CD14-positive monocyte (primary cell): ENCODE measurements around the gene PRAMEF15. TPM values are rescaled to one million over a fixed set of nuclear protein-coding genes. Genes with fewer than 3 reads are reported as not detected.
A peak's percentile ranks its signal among the peaks of the same experiment; 100 is the strongest.
"Not testable (repeated sequence)": the region's sequence is repeated elsewhere in the genome, so short reads cannot be mapped to it uniquely, and the experiment has no call there.

Source experiments
- DNase-seq, 3 donors: peaks; one replicate each; pipeline ENCODE4 v3.0.0-alpha.2; 2011 to 2022
- H2AFZ ChIP-seq: 2 replicates; pipeline ENCODE4 v1.6.0; 2012; ENCODE audit warnings: mild to moderate bottlenecking, low read depth, low read length, inconsistent platforms; ENCODE audit not compliant: insufficient read depth, poor library complexity, severe bottlenecking
- H3K27ac ChIP-seq, 2 donors: 1 replicate in 1 of 2; 2 replicates in 1 of 2; pipeline ENCODE4 v1.5.1; 2012 to 2013; ENCODE audit warnings: low read length in 2 of 2, control low read depth in 1 of 2, inconsistent platforms in 1 of 2, low read depth in 1 of 2, mild to moderate bottlenecking in 1 of 2
- H3K27me3 ChIP-seq, 2 donors: one replicate each; pipeline versions ENCODE4 v1.6.0 to v1.6.1; 2011 to 2013; ENCODE audit warnings: low read length in 2 of 2; ENCODE audit not compliant: control insufficient read depth in 2 of 2, insufficient read depth in 2 of 2
- H3K36me3 ChIP-seq, 2 donors: replicated peaks in 1 of 2; 1 replicate in 1 of 2; 2 replicates in 1 of 2; pipeline versions ENCODE4 v1.5.1 to v1.6.1; 2012 to 2013; ENCODE audit warnings: low read length in 2 of 2, control low read depth in 1 of 2, inconsistent platforms in 1 of 2, mild to moderate bottlenecking in 1 of 2; ENCODE audit not compliant: insufficient read depth in 2 of 2, control insufficient read depth in 1 of 2
- H3K4me1 ChIP-seq, 2 donors: 1 replicate in 1 of 2; 2 replicates in 1 of 2; pipeline versions ENCODE4 v1.5.1 to v1.6.1; 2012 to 2013; ENCODE audit warnings: low read length in 2 of 2, control low read depth in 1 of 2, inconsistent platforms in 1 of 2, mild to moderate bottlenecking in 1 of 2, moderate library complexity in 1 of 2; ENCODE audit not compliant: insufficient read depth in 2 of 2, control insufficient read depth in 1 of 2
- H3K4me2 ChIP-seq: replicated peaks from 2 replicates; pipeline ENCODE3; 2012; ENCODE audit warnings: low read length, moderate library complexity, mild to moderate bottlenecking; ENCODE audit not compliant: poor library complexity, severe bottlenecking; ENCODE audit errors: extremely low read depth
- H3K4me3 ChIP-seq, 3 experiments: fragments of 200-600 bp in 1 of 3; sonication (generic) in 1 of 3; replicated peaks in 1 of 3; 1 replicate in 2 of 3; 2 replicates in 1 of 3; pipeline ENCODE4 v1.5.1; 2011 to 2013; ENCODE audit warnings: low read length in 3 of 3, mild to moderate bottlenecking in 3 of 3, control low read depth in 2 of 3, low read depth in 2 of 3, inconsistent platforms in 1 of 3, moderate library complexity in 1 of 3
- H3K79me2 ChIP-seq: 2 replicates; pipeline ENCODE4 v1.6.0; 2012; ENCODE audit warnings: mild to moderate bottlenecking, control low read depth, inconsistent platforms, low read length, moderate library complexity; ENCODE audit not compliant: insufficient read depth
- H3K9ac ChIP-seq: 2 replicates; pipeline ENCODE4 v1.6.0; 2017; ENCODE audit warnings: low read length, mild to moderate bottlenecking; ENCODE audit not compliant: insufficient read depth, poor library complexity, severe bottlenecking
- H3K9me3 ChIP-seq, 2 donors: replicated peaks in 1 of 2; 1 replicate in 1 of 2; 2 replicates in 1 of 2; pipeline versions ENCODE4 v1.5.1 to v1.6.1; 2012 to 2013; ENCODE audit warnings: low read length in 2 of 2, control low read depth in 1 of 2; ENCODE audit not compliant: control insufficient read depth in 1 of 2, insufficient read depth in 1 of 2
- H4K20me1 ChIP-seq: 2 replicates; pipeline ENCODE4 v1.6.0; 2012; ENCODE audit warnings: mild to moderate bottlenecking, low read length, control low read depth, moderate library complexity; ENCODE audit not compliant: insufficient read depth
- H3K27ac Mint-ChIP-seq, 7 donors: one replicate each; pipeline ENCODE4 v1.8.0; 2020; ENCODE audit warnings: mild to moderate bottlenecking in 7 of 7, mixed read lengths in 7 of 7, moderate library complexity in 6 of 7, inconsistent platforms in 2 of 7
- H3K27me3 Mint-ChIP-seq, 3 donors: one replicate each; pipeline ENCODE4 v1.8.0; 2021 to 2022; ENCODE audit warnings: low read depth in 3 of 3, mild to moderate bottlenecking in 3 of 3, mixed read lengths in 3 of 3, moderate library complexity in 3 of 3, inconsistent platforms in 1 of 3
- H3K36me3 Mint-ChIP-seq, 2 donors: one replicate each; pipeline ENCODE4 v1.8.0; 2020; ENCODE audit warnings: mixed read lengths in 2 of 2, inconsistent platforms in 1 of 2, mild to moderate bottlenecking in 1 of 2
- H3K4me1 Mint-ChIP-seq: one replicate; pipeline ENCODE4 v1.8.0; 2020; ENCODE audit warnings: mild to moderate bottlenecking, mixed read lengths
- H3K4me3 Mint-ChIP-seq, 2 donors: one replicate each; pipeline ENCODE4 v1.8.0; 2020; ENCODE audit warnings: mild to moderate bottlenecking in 2 of 2, mixed read lengths in 2 of 2, moderate library complexity in 1 of 2
- H3K9me3 Mint-ChIP-seq, 7 donors: one replicate each; pipeline ENCODE4 v1.8.0; 2020 to 2022; ENCODE audit warnings: mixed read lengths in 7 of 7, mild to moderate bottlenecking in 6 of 7, moderate library complexity in 6 of 7, inconsistent platforms in 2 of 7
- WGBS: methylation state at CpG from one replicate; pipeline ENCODE4 v1.1.5; 2013; ENCODE audit warnings: missing lambda C conversion rate; ENCODE audit not compliant: insufficient coverage; 5-methylcytosine and 5-hydroxymethylcytosine counted together
- intact Hi-C, 2 donors: fragments of 100-400 bp; cut with micrococcal nuclease; formaldehyde crosslinking; loops; one replicate each; pipeline versions ENCODE4 v1.15.0 to v1.15.1; 2023
- polyA minus RNA-seq: library from RNA; depleted of rRNA, polyadenylated mRNA; stranded (reverse); fragments of >200 nt; gene quantifications from 2 replicates; pipeline ENCODE4 v1.2.3, GENCODE V29; 2012
- polyA plus RNA-seq, 3 donors: library from polyadenylated mRNA; depleted of rRNA in 1 of 3; unstranded in 2 of 3; stranded (reverse) in 1 of 3; fragments of 300-500 nt in 2 of 3; fragments of >200 nt in 1 of 3; fragmentation: Illumina TruSeq in 2 of 3; gene quantifications; 1 replicate in 2 of 3; 2 replicates in 1 of 3; pipeline ENCODE4 v1.2.3, GENCODE V29; 2012 to 2021
- total RNA-seq, 12 experiments: library from RNA in 1 of 12; stranded (reverse) in 1 of 12; fragments of 120-200 nt in 1 of 12; gene quantifications; one replicate each; pipeline ENCODE4 v1.2.4 and lab custom pipeline; 2013 to 2026; ENCODE audit warnings: mixed read lengths in 6 of 12, inconsistent platforms in 1 of 12

Gene PRAMEF15
- total RNA-seq (2013), result not detected
- polyA plus RNA-seq (not detected), polyA minus RNA-seq (not detected in 2 replicates), total RNA-seq (lab: John Stamatoyannopoulos, UW) (0 to 0.35 (median 0) reads per million in 11 experiments)

- H2AFZ ChIP-seq, DNase-seq, H3K4me2 ChIP-seq, H3K27me3 ChIP-seq, H3K27ac ChIP-seq, H3K9ac ChIP-seq, H3K27me3 Mint-ChIP-seq, H3K36me3 ChIP-seq, H3K4me1 Mint-ChIP-seq, H3K79me2 ChIP-seq, H3K9me3 Mint-ChIP-seq, H3K4me1 ChIP-seq, H3K9me3 ChIP-seq, H3K27ac Mint-ChIP-seq, H3K36me3 Mint-ChIP-seq, H3K4me3 Mint-ChIP-seq, intact Hi-C loops, H3K4me3 ChIP-seq, H4K20me1 ChIP-seq: not testable (repeated sequence)
- WGBS, result no CpG with 5 or more reads among the region's 4 CpGs
Measured at GRCh38 chr1:13315281-13315680, at the start of gene PRAMEF15. PRAMEF15 (plus strand) TSS chr1:13315581; CDS start chr1:13318408, 2,827 bp downstream.

- H3K27me3 Mint-ChIP-seq, H3K9me3 Mint-ChIP-seq, H3K9ac ChIP-seq, H3K36me3 Mint-ChIP-seq, intact Hi-C loops, H4K20me1 ChIP-seq, H3K4me1 Mint-ChIP-seq, H3K9me3 ChIP-seq, H3K27ac ChIP-seq, H3K27me3 ChIP-seq, H2AFZ ChIP-seq, H3K4me3 Mint-ChIP-seq, H3K79me2 ChIP-seq, H3K4me3 ChIP-seq, H3K36me3 ChIP-seq, H3K27ac Mint-ChIP-seq, DNase-seq, H3K4me2 ChIP-seq, H3K4me1 ChIP-seq: not testable (repeated sequence)
- 0% methylated on average over 2 of the region's 6 CpGs for WGBS
Measured at GRCh38 chr1:13277016-13277415, 38.4 kb upstream of the PRAMEF15 start.

- H3K27me3 Mint-ChIP-seq, H3K79me2 ChIP-seq, H3K27ac ChIP-seq, H3K4me1 ChIP-seq, H4K20me1 ChIP-seq, intact Hi-C loops, DNase-seq, H2AFZ ChIP-seq, H3K9ac ChIP-seq, H3K4me2 ChIP-seq, H3K36me3 ChIP-seq, H3K4me3 ChIP-seq, H3K4me3 Mint-ChIP-seq, H3K4me1 Mint-ChIP-seq, H3K9me3 Mint-ChIP-seq, H3K9me3 ChIP-seq, H3K36me3 Mint-ChIP-seq, H3K27me3 ChIP-seq: not testable (repeated sequence)
- no CpG with 5 or more reads among the region's 3 CpGs for WGBS
- peak overlapping the region in 1 of 7 donors; percentile 69 for H3K27ac Mint-ChIP-seq
Measured at GRCh38 chr1:13279617-13280016, 35.8 kb upstream of the PRAMEF15 start.

GRCh38 chr1:13285037-13285436, 30.3 kb upstream of the PRAMEF15 start, which contains the start of gene PRAMEF8:
PRAMEF8 (minus strand) TSS chr1:13285137; CDS start chr1:13284091, 1,046 bp downstream.
- H3K4me1 Mint-ChIP-seq, H3K27me3 Mint-ChIP-seq, H3K27me3 ChIP-seq, H3K27ac ChIP-seq, H3K9me3 ChIP-seq, H3K36me3 ChIP-seq, H3K4me2 ChIP-seq, H3K4me3 ChIP-seq, H2AFZ ChIP-seq, H3K9me3 Mint-ChIP-seq, H3K36me3 Mint-ChIP-seq, H3K79me2 ChIP-seq, H3K9ac ChIP-seq, H3K4me3 Mint-ChIP-seq, H3K4me1 ChIP-seq, intact Hi-C loops, H3K27ac Mint-ChIP-seq, H4K20me1 ChIP-seq, DNase-seq: not testable (repeated sequence)
- WGBS, result no CpG with 5 or more reads among the region's 1 CpG
